Germinal center (tissue), 1 donor: ENCODE measurements around the gene UBE2U.
"Not testable (repeated sequence)": the region's sequence is repeated elsewhere in the genome, so short reads cannot be mapped to it uniquely, and the experiment has no call there.

ENCODE experiments used
- DNase-seq: peaks from one replicate; pipeline ENCODE4 v3.0.0; 2012; ENCODE audit warnings: mixed read lengths, low spot score

Gene UBE2U

GRCh38 chr1:64194168-64195080 is 9.0 kb upstream of the UBE2U start:
- DNase-seq: no peak

GRCh38 chr1:64195081-64195395 is 8.4 kb upstream of the UBE2U start:
- DNase-seq: no peak

- no peak for DNase-seq
Measured at GRCh38 chr1:64196074-64196870, 7.2 kb upstream of the UBE2U start.

- DNase-seq: no peak
Measured at GRCh38 chr1:64197076-64197475, 6.3 kb upstream of the UBE2U start.

- no peak for DNase-seq
Measured at GRCh38 chr1:64199154-64199553, 4.3 kb upstream of the UBE2U start.

- no peak for DNase-seq
Measured at GRCh38 chr1:64200064-64200463, 3.4 kb upstream of the UBE2U start.

- DNase-seq: no peak
Measured at GRCh38 chr1:64209221-64209620, 5.8 kb downstream of the UBE2U start.

GRCh38 chr1:64212031-64212430 is 8.6 kb downstream of the UBE2U start:
- no peak for DNase-seq

GRCh38 chr1:64215576-64215975 is 12.2 kb downstream of the UBE2U start:
- DNase-seq: no peak

- DNase-seq: no peak
Measured at GRCh38 chr1:64220241-64220640, 16.8 kb downstream of the UBE2U start.

- no peak for DNase-seq
Measured at GRCh38 chr1:64223329-64224151, 20.1 kb downstream of the UBE2U start.

- DNase-seq: not testable (repeated sequence)
Measured at GRCh38 chr1:64224236-64224635, 20.8 kb downstream of the UBE2U start.

- DNase-seq: no peak
Measured at GRCh38 chr1:64228167-64228957, 24.9 kb downstream of the UBE2U start.

GRCh38 chr1:64229307-64229706 is 25.9 kb downstream of the UBE2U start:
- DNase-seq: no peak

GRCh38 chr1:64231153-64231552 is 27.7 kb downstream of the UBE2U start:
- DNase-seq: no peak

GRCh38 chr1:64231654-64232053 is 28.2 kb downstream of the UBE2U start:
- no peak for DNase-seq

GRCh38 chr1:64234714-64235113 is 31.3 kb downstream of the UBE2U start:
- DNase-seq: no peak

GRCh38 chr1:64235181-64235580 is 31.8 kb downstream of the UBE2U start:
- DNase-seq: no peak

- no peak for DNase-seq
Measured at GRCh38 chr1:64235910-64236309, 32.5 kb downstream of the UBE2U start.

- DNase-seq: no peak
Measured at GRCh38 chr1:64236541-64236954, 33.1 kb downstream of the UBE2U start.

GRCh38 chr1:64239519-64239918 is 36.1 kb downstream of the UBE2U start:
- DNase-seq: not testable (repeated sequence)

- no peak for DNase-seq
Measured at GRCh38 chr1:64240206-64240605, 36.8 kb downstream of the UBE2U start.
